Gastroesophageal sphincter (tissue), 3 donors: Measurements from ENCODE around the gene GRWD1.

ENCODE experiments used
- POLR2A ChIP-seq, 2 donors: fragments of 450-650 bp; IDR thresholded peaks; one replicate each; pipeline ENCODE4 v1.6.1; 2017; ENCODE audit warnings: antibody characterized with exemption in 2 of 2, mild to moderate bottlenecking in 2 of 2, moderate library complexity in 1 of 2
- TF ChIP-seq, protein P1 (sequence below), 4 experiments: fragments of 200-600 bp in 2 of 4; fragments of 450-650 bp in 2 of 4; sonication (generic) in 1 of 4; IDR thresholded peaks; one replicate each; pipeline ENCODE4 v1.5.1; 2017 to 2019; ENCODE audit warnings: antibody characterized with exemption in 4 of 4, mild to moderate bottlenecking in 2 of 4, moderate library complexity in 2 of 4

DNA sequence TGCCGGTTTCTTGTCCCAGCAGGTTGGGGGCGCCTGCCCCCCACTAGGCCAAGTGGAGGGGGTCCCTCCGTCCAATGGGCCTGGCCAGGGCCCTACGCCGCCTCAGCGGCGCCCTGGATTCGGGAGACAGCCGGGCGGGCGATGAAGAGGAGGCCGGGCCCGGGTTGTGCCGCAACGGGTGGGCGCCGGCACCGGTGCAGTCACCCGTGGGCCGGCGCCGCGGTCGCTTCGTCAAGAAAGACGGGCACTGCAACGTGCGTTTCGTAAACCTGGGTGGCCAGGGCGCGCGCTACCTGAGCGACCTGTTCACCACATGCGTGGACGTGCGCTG, 15.8 kb downstream of the GRWD1 start:
- no peak for TF ChIP-seq POLR2A (IDR thresholded peaks at IDR 0.05)
- TF ChIP-seq, protein P1, sequence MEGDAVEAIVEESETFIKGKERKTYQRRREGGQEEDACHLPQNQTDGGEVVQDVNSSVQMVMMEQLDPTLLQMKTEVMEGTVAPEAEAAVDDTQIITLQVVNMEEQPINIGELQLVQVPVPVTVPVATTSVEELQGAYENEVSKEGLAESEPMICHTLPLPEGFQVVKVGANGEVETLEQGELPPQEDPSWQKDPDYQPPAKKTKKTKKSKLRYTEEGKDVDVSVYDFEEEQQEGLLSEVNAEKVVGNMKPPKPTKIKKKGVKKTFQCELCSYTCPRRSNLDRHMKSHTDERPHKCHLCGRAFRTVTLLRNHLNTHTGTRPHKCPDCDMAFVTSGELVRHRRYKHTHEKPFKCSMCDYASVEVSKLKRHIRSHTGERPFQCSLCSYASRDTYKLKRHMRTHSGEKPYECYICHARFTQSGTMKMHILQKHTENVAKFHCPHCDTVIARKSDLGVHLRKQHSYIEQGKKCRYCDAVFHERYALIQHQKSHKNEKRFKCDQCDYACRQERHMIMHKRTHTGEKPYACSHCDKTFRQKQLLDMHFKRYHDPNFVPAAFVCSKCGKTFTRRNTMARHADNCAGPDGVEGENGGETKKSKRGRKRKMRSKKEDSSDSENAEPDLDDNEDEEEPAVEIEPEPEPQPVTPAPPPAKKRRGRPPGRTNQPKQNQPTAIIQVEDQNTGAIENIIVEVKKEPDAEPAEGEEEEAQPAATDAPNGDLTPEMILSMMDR (IDR thresholded peaks at IDR 0.05), result no peak
